Measurements from ENCODE around the gene RNF111. TPM values are rescaled to one million over a fixed set of nuclear protein-coding genes. Genes with fewer than 3 reads are reported as not detected.

Gene RNF111
- total RNA-seq, 2 donors from 2014 or later: 15.4 to 22.5 TPM

DNA sequence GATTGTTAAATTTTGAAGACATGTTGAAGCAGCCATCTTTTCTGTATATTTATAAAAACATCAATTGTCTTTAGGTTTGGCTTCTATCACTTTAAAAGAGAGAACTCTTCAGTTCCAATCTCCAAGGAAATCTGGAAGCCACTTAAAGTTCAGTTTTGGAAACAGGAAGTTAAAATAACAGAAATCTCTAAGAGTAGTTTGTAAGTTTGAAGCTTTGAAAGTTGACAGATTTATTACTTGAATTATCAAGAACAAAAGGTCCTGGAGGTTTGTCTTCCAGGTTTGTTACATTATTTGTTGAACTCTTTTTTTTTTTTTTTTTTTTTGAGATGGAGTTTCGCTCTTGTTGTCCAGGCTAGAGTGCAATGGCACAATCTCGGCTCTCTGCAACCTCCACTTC, 30.0 kb downstream of the RNF111 start:
- 73% methylated on average over 2 of the region's 2 CpGs for WGBS
- DNase-seq (ENCODE audit: low spot score): no peak
- no peak overlapping the region for H3K27ac ChIP-seq
- H3K9me3 ChIP-seq: no peaks in the 10 kb centered on the region
- H3K4me1 ChIP-seq (replicated peaks): no peaks in the 10 kb centered on the region
- no peaks in the 10 kb centered on the region for H3K36me3 ChIP-seq
- intact Hi-C loops (cut with DNase I): no loop called here
- H3K4me3 ChIP-seq: no peak overlapping the region
- TF ChIP-seq POLR2A (IDR thresholded peaks at IDR 0.05): no peak
- TF ChIP-seq, protein P1, sequence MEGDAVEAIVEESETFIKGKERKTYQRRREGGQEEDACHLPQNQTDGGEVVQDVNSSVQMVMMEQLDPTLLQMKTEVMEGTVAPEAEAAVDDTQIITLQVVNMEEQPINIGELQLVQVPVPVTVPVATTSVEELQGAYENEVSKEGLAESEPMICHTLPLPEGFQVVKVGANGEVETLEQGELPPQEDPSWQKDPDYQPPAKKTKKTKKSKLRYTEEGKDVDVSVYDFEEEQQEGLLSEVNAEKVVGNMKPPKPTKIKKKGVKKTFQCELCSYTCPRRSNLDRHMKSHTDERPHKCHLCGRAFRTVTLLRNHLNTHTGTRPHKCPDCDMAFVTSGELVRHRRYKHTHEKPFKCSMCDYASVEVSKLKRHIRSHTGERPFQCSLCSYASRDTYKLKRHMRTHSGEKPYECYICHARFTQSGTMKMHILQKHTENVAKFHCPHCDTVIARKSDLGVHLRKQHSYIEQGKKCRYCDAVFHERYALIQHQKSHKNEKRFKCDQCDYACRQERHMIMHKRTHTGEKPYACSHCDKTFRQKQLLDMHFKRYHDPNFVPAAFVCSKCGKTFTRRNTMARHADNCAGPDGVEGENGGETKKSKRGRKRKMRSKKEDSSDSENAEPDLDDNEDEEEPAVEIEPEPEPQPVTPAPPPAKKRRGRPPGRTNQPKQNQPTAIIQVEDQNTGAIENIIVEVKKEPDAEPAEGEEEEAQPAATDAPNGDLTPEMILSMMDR (IDR thresholded peaks at IDR 0.05): no peak
- no peak for TF ChIP-seq POLR2AphosphoS5 (IDR thresholded peaks at IDR 0.05)
- H3K27me3 ChIP-seq (replicated peaks; ENCODE audit: insufficient read depth): no peaks in the 10 kb centered on the region

DNA sequence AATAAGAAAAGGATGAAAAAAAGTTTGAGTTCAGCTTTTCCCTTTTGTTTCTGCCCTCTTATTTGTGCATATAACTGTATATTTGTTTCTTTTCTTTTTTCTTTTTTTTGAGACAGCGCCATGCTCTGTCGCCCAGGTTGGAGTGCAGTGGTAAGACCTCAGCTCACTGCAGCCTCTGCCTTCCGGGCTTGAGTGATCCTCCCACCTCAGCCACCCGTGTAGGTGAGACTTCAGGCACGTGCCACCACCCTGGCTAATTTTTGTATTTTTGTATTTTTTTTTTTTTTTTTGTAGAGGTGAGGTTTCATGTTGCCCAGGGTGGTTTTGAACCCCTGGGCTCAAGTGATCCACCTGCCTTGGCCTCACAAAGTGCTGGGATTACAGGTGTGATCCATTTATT, 31.4 kb downstream of the RNF111 start:
- no peak overlapping the region for H3K4me3 ChIP-seq
- H3K4me1 ChIP-seq (replicated peaks): no peaks in the 10 kb centered on the region
- TF ChIP-seq POLR2A (IDR thresholded peaks at IDR 0.05) (no peak), POLR2AphosphoS5 (IDR thresholded peaks at IDR 0.05) (no peak)
- TF ChIP-seq, protein P1 (IDR thresholded peaks at IDR 0.05): no peak
- no peaks in the 10 kb centered on the region for H3K36me3 ChIP-seq
- no peak for DNase-seq (ENCODE audit: low spot score)
- no peaks in the 10 kb centered on the region for H3K9me3 ChIP-seq
- no peaks in the 10 kb centered on the region for H3K27me3 ChIP-seq (replicated peaks; ENCODE audit: insufficient read depth)
- H3K27ac ChIP-seq: no peak overlapping the region
- intact Hi-C loops (cut with DNase I): no loop called here
- 88% methylated on average over 5 of the region's 5 CpGs for WGBS

DNA sequence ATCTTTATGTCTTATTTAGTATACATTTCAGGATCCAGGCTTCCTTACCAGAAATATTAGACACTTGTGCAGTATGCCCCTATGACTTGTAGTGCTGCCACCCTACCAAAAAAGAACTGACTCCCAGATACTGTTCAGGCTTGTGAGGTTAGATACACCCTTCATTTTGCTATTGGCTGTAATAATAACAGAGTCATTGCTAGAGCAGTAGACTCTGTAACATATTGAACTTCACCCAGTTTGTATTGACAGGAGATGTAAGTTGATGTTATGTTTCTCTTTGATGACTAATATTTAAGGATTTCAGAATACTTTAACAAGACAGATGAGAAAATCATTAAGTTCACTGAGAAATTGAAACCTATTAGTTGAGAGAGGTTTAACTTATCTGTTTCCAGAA, 32.9 kb downstream of the RNF111 start:
- DNase-seq (ENCODE audit: low spot score): no peak
- H3K4me1 ChIP-seq (replicated peaks): no peaks in the 10 kb centered on the region
- H3K4me3 ChIP-seq: no peak overlapping the region
- H3K27ac ChIP-seq: no peak overlapping the region
- H3K9me3 ChIP-seq: no peaks in the 10 kb centered on the region
- intact Hi-C loops (cut with DNase I): no loop called here
- TF ChIP-seq, protein P1 (IDR thresholded peaks at IDR 0.05): no peak
- TF ChIP-seq POLR2A (IDR thresholded peaks at IDR 0.05): no peak
- no peak for TF ChIP-seq POLR2AphosphoS5 (IDR thresholded peaks at IDR 0.05)
- no peaks in the 10 kb centered on the region for H3K27me3 ChIP-seq (replicated peaks; ENCODE audit: insufficient read depth)
- no peaks in the 10 kb centered on the region for H3K36me3 ChIP-seq

DNA sequence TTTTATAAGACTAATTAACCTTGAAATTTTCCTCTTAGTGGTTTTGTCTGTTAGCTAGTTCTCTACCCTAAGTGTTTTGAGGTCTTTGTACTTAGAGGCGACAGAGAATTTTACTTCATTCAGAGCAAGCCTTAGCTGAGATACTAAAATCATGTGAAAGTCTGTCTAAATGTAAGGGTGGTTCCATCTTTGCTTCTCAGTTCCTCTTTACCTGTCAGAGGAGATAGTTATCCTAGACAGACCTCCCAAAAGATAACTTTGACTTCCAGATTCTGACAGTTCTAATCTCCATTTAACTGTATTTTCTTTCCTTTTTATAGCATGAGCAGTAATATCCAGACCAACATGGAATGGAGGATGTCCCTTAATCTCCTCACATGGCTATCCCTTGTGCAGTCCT, 34.7 kb downstream of the RNF111 start:
- Histone ChIP-seq H3K9me3 (no peaks in the 10 kb centered on the region), H3K4me3 (no peak overlapping the region), H3K4me1 (replicated peaks) (no peaks in the 10 kb centered on the region), H3K36me3 (no peaks in the 10 kb centered on the region), H3K27me3 (replicated peaks; ENCODE audit: insufficient read depth) (no peaks in the 10 kb centered on the region), H3K27ac (no peak overlapping the region)
- intact Hi-C loops (cut with DNase I): no loop called here
- DNase-seq (ENCODE audit: low spot score): no peak
- 96% methylated on average over 1 of the region's 1 CpG for WGBS
- TF ChIP-seq, protein P1 (IDR thresholded peaks at IDR 0.05): no peak

DNA sequence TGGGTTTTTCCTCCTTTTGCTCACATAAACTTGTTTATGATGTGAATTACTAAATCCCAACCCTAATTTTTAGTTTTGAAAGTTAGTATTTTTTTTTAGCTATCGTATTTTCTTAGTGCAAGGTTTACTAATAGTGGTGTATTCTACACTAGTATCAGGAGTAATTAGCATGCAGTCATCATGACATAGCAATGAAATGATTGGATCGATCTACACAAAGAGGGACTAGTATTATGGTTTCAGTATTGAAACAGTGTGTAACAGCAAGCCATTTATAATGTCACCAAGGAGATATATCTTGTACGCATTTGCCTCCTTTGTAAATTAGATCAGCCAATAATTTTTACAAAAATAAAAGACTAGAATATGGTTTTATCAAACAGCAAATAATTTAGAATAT, 38.7 kb downstream of the RNF111 start:
- WGBS: 93% methylated on average over 3 of the region's 3 CpGs
- H3K36me3 ChIP-seq: no peaks in the 10 kb centered on the region
- DNase-seq (ENCODE audit: low spot score): no peak
- TF ChIP-seq, protein P1 (IDR thresholded peaks at IDR 0.05): no peak
- TF ChIP-seq POLR2A (IDR thresholded peaks at IDR 0.05): no peak
- TF ChIP-seq POLR2AphosphoS5 (IDR thresholded peaks at IDR 0.05): no peak
- no peak overlapping the region for H3K27ac ChIP-seq
- no peak overlapping the region for H3K4me3 ChIP-seq
- H3K27me3 ChIP-seq (replicated peaks; ENCODE audit: insufficient read depth): no peaks in the 10 kb centered on the region
- no peaks in the 10 kb centered on the region for H3K9me3 ChIP-seq
- intact Hi-C loops (cut with DNase I): no loop called here
- no peaks in the 10 kb centered on the region for H3K4me1 ChIP-seq (replicated peaks)

Data from prostate gland (tissue), 2 donors.